Muscle of leg (tissue), 16 donors: Measurements from ENCODE around the gene MAN2B1. TPM values are rescaled to one million over a fixed set of nuclear protein-coding genes. Genes with fewer than 3 reads are reported as not detected.
"Not testable (repeated sequence)": the region's sequence is repeated elsewhere in the genome, so short reads cannot be mapped to it uniquely, and the experiment has no call there.

Source experiments
- DNase-seq: peaks from one replicate; pipeline ENCODE4 v3.0.0; 2013
- H3K27ac ChIP-seq: one replicate; pipeline ENCODE4 v1.5.1; 2013; ENCODE audit warnings: mild to moderate bottlenecking, low read length, control low read depth
- H3K27me3 ChIP-seq: one replicate; pipeline ENCODE4 v1.6.1; 2013; ENCODE audit warnings: low read length; ENCODE audit not compliant: control insufficient read depth, insufficient read depth
- H3K36me3 ChIP-seq: one replicate; pipeline ENCODE4 v1.6.1; 2013; ENCODE audit warnings: low read length; ENCODE audit not compliant: control insufficient read depth, insufficient read depth
- H3K4me1 ChIP-seq: one replicate; pipeline ENCODE4 v1.6.1; 2013; ENCODE audit warnings: low read length; ENCODE audit not compliant: control insufficient read depth, insufficient read depth
- H3K4me3 ChIP-seq: one replicate; pipeline ENCODE4 v1.5.1; 2013; ENCODE audit warnings: low read length, control low read depth
- H3K9me3 ChIP-seq: replicated peaks from 2 replicates; pipeline ENCODE4 v1.6.1; 2013; ENCODE audit warnings: low read depth, low read length; ENCODE audit not compliant: control insufficient read depth
- WGBS: methylation state at CpG from one replicate; pipeline ENCODE4 v1.1.5; 2013; ENCODE audit warnings: missing lambda C conversion rate; ENCODE audit not compliant: insufficient coverage; 5-methylcytosine and 5-hydroxymethylcytosine counted together
- long read RNA-seq, 11 donors: transcript quantifications; one replicate each; lab custom pipeline, GENCODE V29; 2026
- polyA plus RNA-seq, 8 donors: library from polyadenylated mRNA; unstranded; fragments of 120-200 nt; gene quantifications; one replicate each; pipeline versions ENCODE4 v1.2.1 to v1.2.3, GENCODE V29; 2013; ENCODE audit warnings: inconsistent platforms in 1 of 8, low replicate concordance in 1 of 8; ENCODE audit not compliant: insufficient read length in 8 of 8, insufficient read depth in 1 of 8
- total RNA-seq: library from RNA; stranded (reverse); fragments of 120-200 nt; gene quantifications from one replicate; pipeline ENCODE4 v1.2.4, GENCODE V29; 2013

The MAN2B1 gene
- total RNA-seq (23.5 TPM), polyA plus RNA-seq (10 to 100 TPM; 26.7 to 39.9 (median 31.9) TPM)
- long read RNA-seq, donor 1, partial matches to known transcripts: 5 of 8 reads
- long read RNA-seq, donor 1, other reads (novel, unspliced or antisense): 0 of 8 reads
- long read RNA-seq, donor 2, partial matches to known transcripts: 0 of 1 reads
- long read RNA-seq, donor 2, other reads (novel, unspliced or antisense): 0 of 1 reads
- long read RNA-seq, donor 3, transcript MAN2B1-203 (24 exons, 3,184 nt): major isoform, 5 of 12 reads
- long read RNA-seq, donor 3, transcript MAN2B1-210 (3 exons, 554 nt): major isoform, 5 of 12 reads
- long read RNA-seq, donor 3, partial matches to known transcripts: 0 of 12 reads
- long read RNA-seq, donor 3, other reads (novel, unspliced or antisense): 0 of 12 reads
- long read RNA-seq, donor 4, partial matches to known transcripts: 0 of 1 reads
- long read RNA-seq, donor 4, other reads (novel, unspliced or antisense): 0 of 1 reads
- long read RNA-seq, donor 5, transcript MAN2B1-210 (3 exons, 554 nt): major isoform, 7 of 30 reads
- long read RNA-seq, donor 5, transcript MAN2B1-203 (24 exons, 3,184 nt): minor isoform, 5 of 30 reads
- long read RNA-seq, donor 5, partial matches to known transcripts: 15 of 30 reads
- long read RNA-seq, donor 5, other reads (novel, unspliced or antisense): 0 of 30 reads
- long read RNA-seq, donor 6, partial matches to known transcripts: 0 of 6 reads
- long read RNA-seq, donor 6, other reads (novel, unspliced or antisense): 0 of 6 reads
- long read RNA-seq, donor 7, transcript MAN2B1-210 (3 exons, 554 nt): major isoform, 7 of 9 reads
- long read RNA-seq, donor 7, partial matches to known transcripts: 0 of 9 reads
- long read RNA-seq, donor 7, other reads (novel, unspliced or antisense): 0 of 9 reads
- long read RNA-seq, donor 8, partial matches to known transcripts: 0 of 4 reads
- long read RNA-seq, donor 8, other reads (novel, unspliced or antisense): 0 of 4 reads
- long read RNA-seq, donor 9, partial matches to known transcripts: 0 of 5 reads
- long read RNA-seq, donor 9, other reads (novel, unspliced or antisense): 0 of 5 reads
- long read RNA-seq, donor 10, partial matches to known transcripts: 0 of 5 reads
- long read RNA-seq, donor 10, other reads (novel, unspliced or antisense): 0 of 5 reads
- long read RNA-seq, donor 11, partial matches to known transcripts: 0 of 9 reads
- long read RNA-seq, donor 11, other reads (novel, unspliced or antisense): 0 of 9 reads

DNA sequence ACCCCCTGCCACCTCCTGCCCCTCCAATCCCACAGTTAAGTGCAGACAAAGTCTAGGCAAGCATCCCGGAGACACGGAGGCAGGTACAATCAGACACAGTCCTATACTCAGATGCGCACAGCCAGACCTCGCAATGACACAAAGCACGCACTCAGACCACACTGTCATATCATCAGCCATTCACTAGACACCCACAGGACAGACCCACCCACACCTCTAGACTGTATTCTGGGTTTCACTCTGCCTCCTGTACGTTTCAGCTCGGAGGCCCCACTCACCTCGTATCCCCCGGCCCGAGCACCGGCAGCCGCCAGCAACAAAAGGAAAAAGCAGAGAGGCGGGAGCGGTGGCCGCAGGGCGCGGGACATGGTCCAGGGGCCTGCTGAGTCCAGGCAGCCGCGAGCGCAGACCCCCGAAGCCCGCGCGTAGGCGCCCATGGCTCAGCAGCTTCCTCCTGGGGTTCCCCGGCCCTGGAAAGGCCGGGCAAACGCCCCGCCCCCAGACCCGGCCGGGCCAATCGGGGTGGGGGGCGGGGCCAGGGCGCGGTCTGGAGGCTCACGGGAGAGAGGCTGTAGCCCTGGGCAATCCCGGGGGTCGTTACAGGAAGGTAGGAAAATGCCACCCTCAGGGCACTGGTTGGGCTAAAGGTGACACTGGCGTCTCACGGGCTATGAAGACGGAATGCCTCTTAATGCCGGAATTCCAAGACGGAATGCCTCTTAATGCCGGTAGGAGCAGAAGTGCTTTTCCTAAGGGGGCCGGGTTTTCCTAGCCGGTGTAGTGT, at the start of gene MAN2B1, which contains the start of gene WDR83:
Gene MAN2B1, minus strand, starts transcription at position 478 of the 784 bp plus-strand sequence. Its CDS starts 41 bp downstream, at position 437.
Gene WDR83, plus strand, starts transcription at position 543 of the 784 bp plus-strand sequence. CDS start 2,984 bp downstream, outside the sequence.
- DNase-seq: peak; percentile 87
- 2% methylated on average over 45 of the region's 46 CpGs for WGBS
- Histone ChIP-seq H3K9me3 (no peaks in the 10 kb centered on the region), H3K27me3 (no peaks in the 10 kb centered on the region), H3K4me1 (peaks cover 34% of the 10 kb centered on the region), H3K36me3 (peaks cover 40% of the 10 kb centered on the region), H3K27ac (peak within 1 kb of the TSS; percentile 31), H3K4me3 (peak within 1 kb of the TSS; percentile 90)

DNA sequence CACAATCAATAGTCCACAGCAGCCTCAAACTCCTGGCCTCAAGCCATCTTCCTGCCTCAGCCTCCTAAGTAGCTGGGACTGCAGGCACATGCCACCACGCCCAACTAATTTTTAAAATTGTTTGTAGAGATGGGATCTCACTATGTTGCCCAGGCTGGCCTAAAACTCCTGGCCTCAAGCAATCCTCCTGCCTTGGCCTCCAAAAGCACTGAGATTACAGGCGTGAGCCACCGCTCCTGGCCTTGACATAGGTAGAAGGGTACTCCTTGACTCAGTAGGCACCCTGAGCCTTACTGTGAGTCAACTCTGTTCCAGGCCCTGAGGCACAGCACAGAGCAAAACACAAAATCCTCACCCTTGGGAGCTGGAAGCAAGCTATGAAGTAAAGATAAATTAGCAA, 49.4 kb upstream of the MAN2B1 start:
- peaks cover 10% of the 10 kb centered on the region for H3K4me1 ChIP-seq
- peaks cover 74% of the 10 kb centered on the region for H3K36me3 ChIP-seq
- 100% methylated on average over 1 of the region's 3 CpGs for WGBS
- no peak overlapping the region for H3K27ac ChIP-seq
- no peaks in the 10 kb centered on the region for H3K9me3 ChIP-seq
- H3K4me3 ChIP-seq: no peak overlapping the region
- no peaks in the 10 kb centered on the region for H3K27me3 ChIP-seq
- no peak for DNase-seq

DNA sequence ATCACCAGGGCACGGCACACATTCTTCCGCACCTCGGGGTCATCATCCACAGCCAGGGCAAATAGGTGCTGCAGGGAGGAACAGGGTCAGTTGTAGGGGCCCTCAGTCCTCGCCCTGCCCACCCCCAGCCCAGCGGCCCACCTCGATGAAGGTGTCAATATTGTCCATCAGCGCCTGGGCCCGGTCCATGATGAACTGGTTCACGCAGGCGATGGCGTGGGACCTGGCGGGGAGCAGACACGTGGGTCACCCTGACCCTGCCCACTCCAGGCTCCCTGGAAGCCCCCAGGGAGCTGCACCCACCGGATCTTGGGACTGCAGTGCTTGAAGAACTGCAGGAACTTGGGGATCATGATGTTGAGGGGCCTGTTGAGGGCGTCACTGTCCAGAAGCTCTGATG, 48.6 kb upstream of the MAN2B1 start:
- peaks cover 2% of the 10 kb centered on the region for H3K4me1 ChIP-seq
- H3K27ac ChIP-seq: no peak overlapping the region
- no peak for DNase-seq
- no peaks in the 10 kb centered on the region for H3K9me3 ChIP-seq
- no peaks in the 10 kb centered on the region for H3K27me3 ChIP-seq
- H3K36me3 ChIP-seq: peaks cover 82% of the 10 kb centered on the region
- 95% methylated on average over 14 of the region's 15 CpGs for WGBS
- no peak overlapping the region for H3K4me3 ChIP-seq

DNA sequence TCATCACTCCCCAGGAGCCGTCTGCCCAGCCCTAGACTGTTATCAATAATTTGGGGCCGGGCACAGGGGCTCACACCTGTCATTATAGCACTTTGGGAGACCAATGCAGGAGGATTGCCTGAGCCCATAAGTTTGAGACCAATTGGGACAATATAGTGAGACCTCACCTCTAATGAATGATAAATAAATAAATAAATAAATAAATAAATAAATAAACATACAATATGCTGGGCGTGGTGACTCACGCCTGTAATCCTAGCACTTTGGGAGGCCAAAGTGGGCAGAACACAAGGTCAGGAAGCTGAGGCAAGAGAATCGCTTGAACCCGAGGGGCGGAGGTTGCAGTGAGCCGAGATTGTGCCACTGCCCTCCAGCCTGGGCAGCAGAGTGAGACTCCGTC, 46.8 kb upstream of the MAN2B1 start:
- not testable (repeated sequence) for H3K4me3 ChIP-seq, DNase-seq, H3K9me3 ChIP-seq, H3K27me3 ChIP-seq, H3K4me1 ChIP-seq, H3K27ac ChIP-seq
- no CpG with 5 or more reads among the region's 9 CpGs for WGBS
- H3K36me3 ChIP-seq: peaks cover 85% of the 10 kb centered on the region

DNA sequence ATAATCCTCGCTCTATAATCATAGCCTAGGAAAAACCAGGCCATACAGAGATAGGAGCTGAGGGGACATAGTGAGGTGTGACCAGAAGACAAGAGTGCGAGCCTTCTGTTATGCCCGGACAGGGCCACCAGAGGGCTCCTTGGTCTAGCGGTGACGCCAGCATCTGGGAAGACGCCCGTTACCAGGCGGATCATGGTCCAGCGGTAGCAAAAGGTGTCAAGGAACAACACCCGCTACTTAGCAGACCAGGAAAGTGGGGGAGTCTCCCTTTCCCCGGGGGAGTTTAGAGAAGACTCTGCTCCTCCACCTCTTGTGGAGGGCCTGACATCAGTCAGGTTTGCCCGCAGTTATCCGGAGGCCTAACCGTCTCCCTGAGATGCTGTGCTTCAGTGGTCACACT, 45.5 kb upstream of the MAN2B1 start:
- H3K4me3 ChIP-seq, H3K4me1 ChIP-seq, H3K27ac ChIP-seq, DNase-seq, H3K27me3 ChIP-seq, H3K9me3 ChIP-seq: not testable (repeated sequence)
- WGBS: 96% methylated on average over 3 of the region's 14 CpGs
- H3K36me3 ChIP-seq: peaks cover 83% of the 10 kb centered on the region

DNA sequence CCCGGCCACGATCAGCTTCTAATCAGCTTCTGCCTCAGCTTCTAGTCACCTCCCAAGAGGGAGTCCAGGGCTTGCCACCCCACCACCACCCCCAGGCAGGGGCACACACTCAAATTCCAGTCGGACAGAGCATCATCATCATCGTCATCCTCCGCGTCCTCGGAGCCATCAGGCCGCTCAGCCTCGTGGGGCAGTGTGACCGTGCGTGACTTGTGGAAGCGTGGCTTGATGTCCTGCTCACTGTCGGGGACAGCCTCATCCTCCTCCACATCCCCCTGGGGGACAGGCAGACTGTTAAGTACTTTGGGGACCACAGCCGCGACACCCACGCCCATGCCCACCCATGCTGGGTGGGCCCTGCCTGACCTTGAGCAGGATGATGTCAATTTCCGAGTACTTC, 44.6 kb upstream of the MAN2B1 start:
- no peaks in the 10 kb centered on the region for H3K4me1 ChIP-seq
- H3K9me3 ChIP-seq: no peaks in the 10 kb centered on the region
- H3K27me3 ChIP-seq: no peaks in the 10 kb centered on the region
- no peak for DNase-seq
- peaks cover 86% of the 10 kb centered on the region for H3K36me3 ChIP-seq
- no peak overlapping the region for H3K27ac ChIP-seq
- WGBS: 89% methylated on average over 9 of the region's 17 CpGs
- no peak overlapping the region for H3K4me3 ChIP-seq

DNA sequence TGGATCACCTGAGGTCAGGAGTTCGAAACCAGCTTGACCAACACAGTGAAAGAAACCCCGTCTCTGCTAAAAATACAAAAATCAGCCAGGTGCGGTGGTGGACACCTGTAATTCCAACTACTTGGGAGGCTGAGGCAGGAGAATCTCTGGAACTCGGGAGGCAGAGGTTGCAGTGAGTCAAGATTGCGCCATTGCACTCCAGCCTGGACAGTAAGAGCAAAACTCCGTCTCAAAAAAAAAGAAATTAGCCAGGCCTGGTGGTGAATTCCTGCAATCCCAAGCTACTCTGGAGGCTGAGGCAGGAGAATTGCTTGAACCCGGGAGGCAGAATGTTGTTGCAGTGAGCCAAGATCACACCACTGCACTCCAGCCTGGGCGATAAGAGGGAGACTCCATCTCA, 42.1 kb upstream of the MAN2B1 start:
- no peaks in the 10 kb centered on the region for H3K27me3 ChIP-seq
- H3K27ac ChIP-seq: no peak overlapping the region
- H3K4me1 ChIP-seq: no peaks in the 10 kb centered on the region
- no peaks in the 10 kb centered on the region for H3K9me3 ChIP-seq
- 93% methylated on average over 5 of the region's 8 CpGs for WGBS
- DNase-seq: no peak
- H3K36me3 ChIP-seq: peaks cover 83% of the 10 kb centered on the region
- H3K4me3 ChIP-seq: no peak overlapping the region

DNA sequence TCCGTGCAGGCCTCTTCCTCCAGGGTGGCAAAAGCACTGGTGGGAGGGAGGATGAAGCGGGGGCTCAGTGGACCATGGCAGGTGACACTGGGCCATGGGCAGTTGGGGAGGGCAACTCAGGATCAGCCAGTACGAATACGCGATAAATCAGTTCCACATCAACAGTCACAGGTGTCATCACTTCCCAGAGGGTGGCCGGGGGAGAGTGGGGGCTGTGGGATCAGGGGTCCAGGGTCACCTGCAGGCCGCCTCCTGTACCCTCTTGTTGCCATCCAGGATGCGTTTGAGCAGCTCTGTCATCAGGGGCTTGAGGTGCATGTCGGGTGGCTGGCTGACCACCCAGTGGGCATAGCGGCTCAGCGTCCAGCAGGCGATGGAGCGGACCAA, 39.8 kb upstream of the MAN2B1 start:
- Histone ChIP-seq H3K4me3 (no peak overlapping the region), H3K4me1 (no peaks in the 10 kb centered on the region), H3K27me3 (no peaks in the 10 kb centered on the region), H3K9me3 (no peaks in the 10 kb centered on the region), H3K36me3 (peaks cover 88% of the 10 kb centered on the region), H3K27ac (no peak overlapping the region)
- no peak for DNase-seq
- WGBS: 90% methylated on average over 10 of the region's 13 CpGs

DNA sequence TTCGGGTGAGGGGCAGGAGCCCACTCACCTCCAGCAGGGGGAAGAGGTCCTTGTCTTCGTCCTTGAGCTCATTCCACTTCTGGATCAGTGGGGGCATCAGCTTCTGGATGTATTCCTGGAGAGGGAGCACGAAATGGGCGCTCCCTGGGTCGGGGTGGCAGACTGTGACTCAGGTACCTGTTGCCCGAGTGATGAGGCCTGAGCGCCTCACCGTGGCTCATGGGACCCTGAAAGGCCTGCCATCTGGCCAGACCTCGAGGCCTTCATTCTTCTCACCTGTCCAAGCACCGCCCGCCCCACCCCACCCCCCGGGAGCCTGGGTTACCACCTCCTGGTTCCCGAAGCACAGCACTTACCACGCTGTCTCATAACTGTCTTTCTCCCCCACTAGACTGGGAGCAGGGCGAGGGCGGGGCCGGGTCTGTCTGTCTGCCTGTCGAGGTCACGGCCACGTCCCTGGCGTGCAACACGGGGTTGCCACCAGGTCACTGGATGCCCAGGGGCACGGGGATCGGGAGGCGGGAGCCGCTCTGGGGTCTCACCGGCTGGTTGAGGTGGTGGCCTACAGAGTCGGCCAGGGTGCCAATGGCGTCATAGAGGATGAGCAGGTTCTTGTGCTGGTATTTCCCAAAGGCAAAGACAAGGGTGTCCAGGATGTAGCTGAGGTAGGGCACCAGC, 39.3 kb upstream of the MAN2B1 start:
- no peak for DNase-seq
- Histone ChIP-seq H3K36me3 (peaks cover 88% of the 10 kb centered on the region), H3K27ac (no peak overlapping the region), H3K4me3 (no peak overlapping the region), H3K27me3 (no peaks in the 10 kb centered on the region), H3K4me1 (no peaks in the 10 kb centered on the region), H3K9me3 (no peaks in the 10 kb centered on the region)
- 94% methylated on average over 26 of the region's 29 CpGs for WGBS
